WTC11 (cell line): ENCODE data around the gene FTH1. TPM values are rescaled to one million over a fixed set of nuclear protein-coding genes. Genes with fewer than 3 reads are reported as not detected.

Source experiments
- ATAC-seq: fragments of 200-7000 bp; cut with Tn5 transposase; 2 replicates; pipeline ENCODE4 v1.10.0; 2021; ENCODE audit warnings: mild to moderate bottlenecking, moderate library complexity
- CTCF ChIA-PET: fragments of 300-600 bp; sonication (Branson Sonifier 250); formaldehyde crosslinking; loops from one replicate; lab custom pipeline; 2021; ENCODE audit warnings: antibody characterized with exemption; lab: Charles Lee
- POLR2A ChIA-PET: fragments of 350-600 bp; sonication (Branson Sonifier 250); formaldehyde crosslinking; loops from one replicate; lab custom pipeline; 2021; ENCODE audit warnings: antibody characterized with exemption; lab: Charles Lee
- DNase-seq: peaks from one replicate; pipeline ENCODE4 v3.0.0; 2021; ENCODE audit warnings: low spot score
- H3K27ac Mint-ChIP-seq: 2 replicates; pipeline ENCODE4 v1.8.0; 2021; ENCODE audit warnings: mixed read lengths
- H3K27me3 Mint-ChIP-seq: 2 replicates; pipeline ENCODE4 v1.8.0; 2021; ENCODE audit warnings: low read depth, mild to moderate bottlenecking, moderate library complexity, mixed read lengths
- H3K36me3 Mint-ChIP-seq: 2 replicates; pipeline ENCODE4 v1.8.0; 2021; ENCODE audit warnings: mixed read lengths
- H3K4me1 Mint-ChIP-seq: 2 replicates; pipeline ENCODE4 v1.8.0; 2022; ENCODE audit warnings: mixed read lengths
- H3K4me3 Mint-ChIP-seq: 2 replicates; pipeline ENCODE4 v1.8.0; 2021; ENCODE audit warnings: mild to moderate bottlenecking, moderate library complexity, mixed read lengths
- H3K9me3 Mint-ChIP-seq: 2 replicates; pipeline ENCODE4 v1.8.0; 2021; ENCODE audit warnings: mixed read lengths
- CBFB ChIP-seq: sonication (generic); formaldehyde crosslinking; IDR thresholded peaks from 2 replicates; pipeline ENCODE4 v1.8.1; 2022; ENCODE audit warnings: mild to moderate bottlenecking, low read depth, missing genetic modification reagents
- FOXP1 ChIP-seq: sonication (generic); formaldehyde crosslinking; IDR thresholded peaks from 2 replicates; pipeline ENCODE4 v1.8.0; 2022; ENCODE audit warnings: missing genetic modification reagents, mild to moderate bottlenecking, moderate library complexity, borderline replicate concordance
- JAZF1 ChIP-seq: fragments of 250-450 bp; sonication (Bioruptor Pico); IDR thresholded peaks from 2 replicates; pipeline ENCODE4 v1.9.0; 2021; ENCODE audit warnings: moderate library complexity, mild to moderate bottlenecking, inconsistent platforms
- NFE2L1 ChIP-seq: sonication (generic); formaldehyde crosslinking; IDR thresholded peaks from 2 replicates; pipeline ENCODE4 v1.8.1; 2023; ENCODE audit warnings: missing genetic modification reagents
- NFYB ChIP-seq: sonication (generic); formaldehyde crosslinking; conservative IDR thresholded peaks from 2 replicates; pipeline ENCODE4 v1.8.0; 2022; ENCODE audit warnings: low read depth, missing genetic modification reagents
- NR2C2 ChIP-seq: sonication (generic); formaldehyde crosslinking; IDR thresholded peaks from 2 replicates; pipeline ENCODE4 v1.8.0; 2022; ENCODE audit warnings: mild to moderate bottlenecking, missing genetic modification reagents
- PRRX2 ChIP-seq: fragments of 250-450 bp; sonication (Bioruptor Pico); IDR thresholded peaks from 2 replicates; pipeline ENCODE4 v1.8.0; 2021; ENCODE audit warnings: mild to moderate bottlenecking
- SMAD3 ChIP-seq: sonication (generic); formaldehyde crosslinking; IDR thresholded peaks from 2 replicates; pipeline ENCODE4 v1.8.0; 2022; ENCODE audit warnings: missing genetic modification reagents, mild to moderate bottlenecking, borderline replicate concordance
- TCF7 ChIP-seq: sonication (generic); formaldehyde crosslinking; IDR thresholded peaks from 2 replicates; pipeline ENCODE4 v1.8.0; 2022; ENCODE audit warnings: mild to moderate bottlenecking, low read depth, missing genetic modification reagents, moderate library complexity
- TP53 ChIP-seq: sonication (generic); formaldehyde crosslinking; IDR thresholded peaks from 2 replicates; pipeline ENCODE4 v1.8.1; 2023; ENCODE audit warnings: mild to moderate bottlenecking, missing genetic modification reagents
- ZNF416 ChIP-seq: fragments of 250-450 bp; sonication (Bioruptor Pico); IDR thresholded peaks from 2 replicates; pipeline ENCODE4 v1.9.0; 2021; ENCODE audit warnings: mild to moderate bottlenecking, inconsistent platforms
- total RNA-seq: library from RNA; stranded (reverse); gene quantifications from 3 replicates; pipeline ENCODE4 v1.2.3, GENCODE V29; 2021
- TF ChIP-seq, protein P1 (sequence below): sonication (generic); formaldehyde crosslinking; IDR thresholded peaks from 2 replicates; pipeline ENCODE4 v1.8.0; 2023; ENCODE audit warnings: mild to moderate bottlenecking, missing genetic modification reagents
- TF ChIP-seq, protein P2 (sequence below): sonication (generic); formaldehyde crosslinking; conservative IDR thresholded peaks from 2 replicates; pipeline ENCODE4 v1.8.1; 2023; ENCODE audit warnings: mild to moderate bottlenecking, low read depth, missing genetic modification reagents, moderate library complexity
- TF ChIP-seq, protein P3 (sequence below): fragments of 250-450 bp; sonication (Bioruptor Pico); IDR thresholded peaks from 2 replicates; pipeline ENCODE4 v1.9.0; 2021; ENCODE audit warnings: moderate library complexity, mild to moderate bottlenecking, inconsistent platforms, borderline replicate concordance
- TF ChIP-seq, protein P4 (sequence below): fragments of 250-450 bp; sonication (Bioruptor Pico); IDR thresholded peaks from 2 replicates; pipeline ENCODE4 v1.8.0; 2021; ENCODE audit warnings: mild to moderate bottlenecking
- TF ChIP-seq, protein P5 (sequence below): sonication (generic); formaldehyde crosslinking; IDR thresholded peaks from 2 replicates; pipeline ENCODE4 v1.8.1; 2023; ENCODE audit warnings: mild to moderate bottlenecking, missing genetic modification reagents, moderate library complexity
- TF ChIP-seq, protein P6 (sequence below): sonication (generic); formaldehyde crosslinking; IDR thresholded peaks from 2 replicates; pipeline ENCODE4 v1.8.0; 2023; ENCODE audit warnings: missing genetic modification reagents
- TF ChIP-seq, protein P7 (sequence below): sonication (generic); formaldehyde crosslinking; IDR thresholded peaks from 2 replicates; pipeline ENCODE4 v1.8.0; 2023; ENCODE audit warnings: missing genetic modification reagents, mild to moderate bottlenecking, borderline replicate concordance

FTH1 gene
- total RNA-seq, 1 experiment from 2014 or later: 1,108 TPM

DNA sequence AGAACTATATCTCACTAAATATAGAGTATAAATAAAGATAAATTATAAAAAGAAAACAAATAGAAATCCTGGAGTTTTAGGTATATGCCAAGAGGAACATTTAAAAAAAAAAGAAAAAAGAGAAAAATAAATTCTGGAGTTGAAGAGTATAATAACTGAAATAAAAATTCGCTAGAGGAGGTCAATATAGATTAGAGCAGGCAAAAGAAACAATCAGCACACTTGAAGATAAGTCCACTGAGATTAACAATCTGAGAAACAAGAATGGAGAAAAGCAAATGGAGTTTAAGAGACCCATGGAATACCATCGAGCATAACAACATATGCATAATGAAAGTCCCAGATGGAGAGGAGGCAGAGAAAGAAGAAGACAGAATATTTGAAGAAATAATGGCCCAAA lies 31.6 kb downstream of the FTH1 start:
- CTCF ChIA-PET: interaction anchor here (1.2 to 1.4 kb wide), 2 partner anchors 37 kb away, joined by 4 read pairs; no protein-coding TSS in a partner anchor
- POLR2A ChIA-PET: no interaction called here
- no peak overlapping the region for H3K27ac Mint-ChIP-seq
- TF ChIP-seq, protein P1, sequence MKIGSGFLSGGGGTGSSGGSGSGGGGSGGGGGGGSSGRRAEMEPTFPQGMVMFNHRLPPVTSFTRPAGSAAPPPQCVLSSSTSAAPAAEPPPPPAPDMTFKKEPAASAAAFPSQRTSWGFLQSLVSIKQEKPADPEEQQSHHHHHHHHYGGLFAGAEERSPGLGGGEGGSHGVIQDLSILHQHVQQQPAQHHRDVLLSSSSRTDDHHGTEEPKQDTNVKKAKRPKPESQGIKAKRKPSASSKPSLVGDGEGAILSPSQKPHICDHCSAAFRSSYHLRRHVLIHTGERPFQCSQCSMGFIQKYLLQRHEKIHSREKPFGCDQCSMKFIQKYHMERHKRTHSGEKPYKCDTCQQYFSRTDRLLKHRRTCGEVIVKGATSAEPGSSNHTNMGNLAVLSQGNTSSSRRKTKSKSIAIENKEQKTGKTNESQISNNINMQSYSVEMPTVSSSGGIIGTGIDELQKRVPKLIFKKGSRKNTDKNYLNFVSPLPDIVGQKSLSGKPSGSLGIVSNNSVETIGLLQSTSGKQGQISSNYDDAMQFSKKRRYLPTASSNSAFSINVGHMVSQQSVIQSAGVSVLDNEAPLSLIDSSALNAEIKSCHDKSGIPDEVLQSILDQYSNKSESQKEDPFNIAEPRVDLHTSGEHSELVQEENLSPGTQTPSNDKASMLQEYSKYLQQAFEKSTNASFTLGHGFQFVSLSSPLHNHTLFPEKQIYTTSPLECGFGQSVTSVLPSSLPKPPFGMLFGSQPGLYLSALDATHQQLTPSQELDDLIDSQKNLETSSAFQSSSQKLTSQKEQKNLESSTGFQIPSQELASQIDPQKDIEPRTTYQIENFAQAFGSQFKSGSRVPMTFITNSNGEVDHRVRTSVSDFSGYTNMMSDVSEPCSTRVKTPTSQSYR (CRISPR knock-in tag): no peak
- TF ChIP-seq JAZF1 (CRISPR knock-in tag): no peak
- TF ChIP-seq, protein P2, sequence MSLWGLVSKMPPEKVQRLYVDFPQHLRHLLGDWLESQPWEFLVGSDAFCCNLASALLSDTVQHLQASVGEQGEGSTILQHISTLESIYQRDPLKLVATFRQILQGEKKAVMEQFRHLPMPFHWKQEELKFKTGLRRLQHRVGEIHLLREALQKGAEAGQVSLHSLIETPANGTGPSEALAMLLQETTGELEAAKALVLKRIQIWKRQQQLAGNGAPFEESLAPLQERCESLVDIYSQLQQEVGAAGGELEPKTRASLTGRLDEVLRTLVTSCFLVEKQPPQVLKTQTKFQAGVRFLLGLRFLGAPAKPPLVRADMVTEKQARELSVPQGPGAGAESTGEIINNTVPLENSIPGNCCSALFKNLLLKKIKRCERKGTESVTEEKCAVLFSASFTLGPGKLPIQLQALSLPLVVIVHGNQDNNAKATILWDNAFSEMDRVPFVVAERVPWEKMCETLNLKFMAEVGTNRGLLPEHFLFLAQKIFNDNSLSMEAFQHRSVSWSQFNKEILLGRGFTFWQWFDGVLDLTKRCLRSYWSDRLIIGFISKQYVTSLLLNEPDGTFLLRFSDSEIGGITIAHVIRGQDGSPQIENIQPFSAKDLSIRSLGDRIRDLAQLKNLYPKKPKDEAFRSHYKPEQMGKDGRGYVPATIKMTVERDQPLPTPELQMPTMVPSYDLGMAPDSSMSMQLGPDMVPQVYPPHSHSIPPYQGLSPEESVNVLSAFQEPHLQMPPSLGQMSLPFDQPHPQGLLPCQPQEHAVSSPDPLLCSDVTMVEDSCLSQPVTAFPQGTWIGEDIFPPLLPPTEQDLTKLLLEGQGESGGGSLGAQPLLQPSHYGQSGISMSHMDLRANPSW (CRISPR knock-in tag): no peak
- TF ChIP-seq, protein P3, sequence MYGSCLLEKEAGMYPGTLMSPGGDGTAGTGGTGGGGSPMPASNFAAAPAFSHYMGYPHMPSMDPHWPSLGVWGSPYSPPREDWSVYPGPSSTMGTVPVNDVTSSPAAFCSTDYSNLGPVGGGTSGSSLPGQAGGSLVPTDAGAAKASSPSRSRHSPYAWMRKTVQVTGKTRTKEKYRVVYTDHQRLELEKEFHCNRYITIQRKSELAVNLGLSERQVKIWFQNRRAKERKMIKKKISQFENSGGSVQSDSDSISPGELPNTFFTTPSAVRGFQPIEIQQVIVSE (CRISPR knock-in tag): no peak
- TF ChIP-seq ZNF416: no peak
- TF ChIP-seq, protein P4, sequence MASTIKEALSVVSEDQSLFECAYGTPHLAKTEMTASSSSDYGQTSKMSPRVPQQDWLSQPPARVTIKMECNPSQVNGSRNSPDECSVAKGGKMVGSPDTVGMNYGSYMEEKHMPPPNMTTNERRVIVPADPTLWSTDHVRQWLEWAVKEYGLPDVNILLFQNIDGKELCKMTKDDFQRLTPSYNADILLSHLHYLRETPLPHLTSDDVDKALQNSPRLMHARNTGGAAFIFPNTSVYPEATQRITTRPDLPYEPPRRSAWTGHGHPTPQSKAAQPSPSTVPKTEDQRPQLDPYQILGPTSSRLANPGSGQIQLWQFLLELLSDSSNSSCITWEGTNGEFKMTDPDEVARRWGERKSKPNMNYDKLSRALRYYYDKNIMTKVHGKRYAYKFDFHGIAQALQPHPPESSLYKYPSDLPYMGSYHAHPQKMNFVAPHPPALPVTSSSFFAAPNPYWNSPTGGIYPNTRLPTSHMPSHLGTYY: no peak
- TF ChIP-seq, protein P5, sequence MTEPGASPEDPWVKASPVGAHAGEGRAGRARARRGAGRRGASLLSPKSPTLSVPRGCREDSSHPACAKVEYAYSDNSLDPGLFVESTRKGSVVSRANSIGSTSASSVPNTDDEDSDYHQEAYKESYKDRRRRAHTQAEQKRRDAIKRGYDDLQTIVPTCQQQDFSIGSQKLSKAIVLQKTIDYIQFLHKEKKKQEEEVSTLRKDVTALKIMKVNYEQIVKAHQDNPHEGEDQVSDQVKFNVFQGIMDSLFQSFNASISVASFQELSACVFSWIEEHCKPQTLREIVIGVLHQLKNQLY (CRISPR knock-in tag): no peak
- peaks cover 8% of the 10 kb centered on the region; the same call in 1 of the 2 replicates for H3K36me3 Mint-ChIP-seq
- no peak overlapping the region for H3K4me3 Mint-ChIP-seq
- no peak for ATAC-seq
- no peak for DNase-seq
- H3K27me3 Mint-ChIP-seq: peaks cover 7% of the 10 kb centered on the region
- peaks cover 32% of the 10 kb centered on the region for H3K9me3 Mint-ChIP-seq
- H3K4me1 Mint-ChIP-seq: no peaks in the 10 kb centered on the region

DNA sequence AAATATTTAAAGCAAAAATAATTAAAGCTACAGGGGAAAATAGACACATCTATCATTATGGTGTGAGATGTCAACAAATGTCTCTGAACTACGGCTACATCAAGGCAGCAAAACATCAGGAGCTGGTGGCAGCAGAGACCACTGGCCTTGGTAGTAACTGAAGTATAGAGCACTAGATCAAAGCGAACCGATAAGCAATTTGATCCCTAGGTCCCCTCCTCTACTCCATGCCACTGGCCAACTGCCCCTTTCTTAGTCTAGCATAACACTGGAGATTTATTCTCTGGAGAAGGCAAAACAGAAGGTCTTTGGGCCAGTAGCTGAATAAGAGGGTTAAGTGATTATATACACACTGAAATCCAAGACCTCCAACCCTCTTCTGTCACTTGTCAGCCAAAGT lies 36.5 kb downstream of the FTH1 start:
- peaks cover 16% of the 10 kb centered on the region for H3K9me3 Mint-ChIP-seq
- peaks cover 10% of the 10 kb centered on the region for H3K4me1 Mint-ChIP-seq
- H3K27me3 Mint-ChIP-seq: peaks cover 4% of the 10 kb centered on the region
- peaks cover 6% of the 10 kb centered on the region; the same call in 1 of the 2 replicates for H3K36me3 Mint-ChIP-seq
- DNase-seq (no peak), ATAC-seq (no peak)
- ChIA-PET CTCF (interaction anchor here (0.8 to 2.7 kb wide), 3 partner anchors 17 to 151 kb away, joined by 3 to 10 read pairs (median 7); no protein-coding TSS in a partner anchor), POLR2A (no interaction called here)
- H3K27ac Mint-ChIP-seq: no peak overlapping the region
- no peak overlapping the region for H3K4me3 Mint-ChIP-seq
- TF ChIP-seq NR2C2 (CRISPR knock-in tag) (no peak), PRRX2 (CRISPR knock-in tag) (no peak), FOXP1 (CRISPR knock-in tag) (no peak), TP53 (CRISPR knock-in tag) (no peak), TCF7 (no peak), NFYB (CRISPR knock-in tag) (no peak), SMAD3 (CRISPR knock-in tag) (no peak), CBFB (no peak), NFE2L1 (CRISPR knock-in tag) (no peak)
- TF ChIP-seq, protein P6, sequence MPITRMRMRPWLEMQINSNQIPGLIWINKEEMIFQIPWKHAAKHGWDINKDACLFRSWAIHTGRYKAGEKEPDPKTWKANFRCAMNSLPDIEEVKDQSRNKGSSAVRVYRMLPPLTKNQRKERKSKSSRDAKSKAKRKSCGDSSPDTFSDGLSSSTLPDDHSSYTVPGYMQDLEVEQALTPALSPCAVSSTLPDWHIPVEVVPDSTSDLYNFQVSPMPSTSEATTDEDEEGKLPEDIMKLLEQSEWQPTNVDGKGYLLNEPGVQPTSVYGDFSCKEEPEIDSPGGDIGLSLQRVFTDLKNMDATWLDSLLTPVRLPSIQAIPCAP: no peak
- TF ChIP-seq, protein P5 (CRISPR knock-in tag): no peak
- TF ChIP-seq, protein P7, sequence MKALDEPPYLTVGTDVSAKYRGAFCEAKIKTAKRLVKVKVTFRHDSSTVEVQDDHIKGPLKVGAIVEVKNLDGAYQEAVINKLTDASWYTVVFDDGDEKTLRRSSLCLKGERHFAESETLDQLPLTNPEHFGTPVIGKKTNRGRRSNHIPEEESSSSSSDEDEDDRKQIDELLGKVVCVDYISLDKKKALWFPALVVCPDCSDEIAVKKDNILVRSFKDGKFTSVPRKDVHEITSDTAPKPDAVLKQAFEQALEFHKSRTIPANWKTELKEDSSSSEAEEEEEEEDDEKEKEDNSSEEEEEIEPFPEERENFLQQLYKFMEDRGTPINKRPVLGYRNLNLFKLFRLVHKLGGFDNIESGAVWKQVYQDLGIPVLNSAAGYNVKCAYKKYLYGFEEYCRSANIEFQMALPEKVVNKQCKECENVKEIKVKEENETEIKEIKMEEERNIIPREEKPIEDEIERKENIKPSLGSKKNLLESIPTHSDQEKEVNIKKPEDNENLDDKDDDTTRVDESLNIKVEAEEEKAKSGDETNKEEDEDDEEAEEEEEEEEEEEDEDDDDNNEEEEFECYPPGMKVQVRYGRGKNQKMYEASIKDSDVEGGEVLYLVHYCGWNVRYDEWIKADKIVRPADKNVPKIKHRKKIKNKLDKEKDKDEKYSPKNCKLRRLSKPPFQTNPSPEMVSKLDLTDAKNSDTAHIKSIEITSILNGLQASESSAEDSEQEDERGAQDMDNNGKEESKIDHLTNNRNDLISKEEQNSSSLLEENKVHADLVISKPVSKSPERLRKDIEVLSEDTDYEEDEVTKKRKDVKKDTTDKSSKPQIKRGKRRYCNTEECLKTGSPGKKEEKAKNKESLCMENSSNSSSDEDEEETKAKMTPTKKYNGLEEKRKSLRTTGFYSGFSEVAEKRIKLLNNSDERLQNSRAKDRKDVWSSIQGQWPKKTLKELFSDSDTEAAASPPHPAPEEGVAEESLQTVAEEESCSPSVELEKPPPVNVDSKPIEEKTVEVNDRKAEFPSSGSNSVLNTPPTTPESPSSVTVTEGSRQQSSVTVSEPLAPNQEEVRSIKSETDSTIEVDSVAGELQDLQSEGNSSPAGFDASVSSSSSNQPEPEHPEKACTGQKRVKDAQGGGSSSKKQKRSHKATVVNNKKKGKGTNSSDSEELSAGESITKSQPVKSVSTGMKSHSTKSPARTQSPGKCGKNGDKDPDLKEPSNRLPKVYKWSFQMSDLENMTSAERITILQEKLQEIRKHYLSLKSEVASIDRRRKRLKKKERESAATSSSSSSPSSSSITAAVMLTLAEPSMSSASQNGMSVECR: no peak
